HepG2 (cell line): Measurements from ENCODE around the gene C2CD4A. TPM values are rescaled to one million over a fixed set of nuclear protein-coding genes. Genes with fewer than 3 reads are reported as not detected.
A peak's percentile ranks its signal among the peaks of the same experiment; 100 is the strongest.

Experiments used
- CENPBD1 ChIP-seq: sonication (generic); formaldehyde crosslinking; IDR thresholded peaks from 2 replicates; pipeline ENCODE4 v1.8.0; 2022; ENCODE audit warnings: missing genetic modification reagents, low read depth, mild to moderate bottlenecking, borderline replicate concordance
- EHMT2 ChIP-seq: fragments of 200-600 bp; sonication (generic); IDR thresholded peaks from 2 replicates; pipeline ENCODE4 v1.7.0; 2017; ENCODE audit warnings: antibody characterized with exemption, low read depth, low read length, borderline replicate concordance
- LRRFIP1 ChIP-seq: sonication (generic); formaldehyde crosslinking; conservative IDR thresholded peaks from 2 replicates; pipeline ENCODE4 v1.4.0; 2020; ENCODE audit warnings: missing genetic modification reagents
- MAF1 ChIP-seq: sonication (generic); formaldehyde crosslinking; IDR thresholded peaks from 2 replicates; pipeline ENCODE4 v1.5.0; 2020; ENCODE audit warnings: missing genetic modification reagents, borderline replicate concordance
- NFIB ChIP-seq: sonication (generic); formaldehyde crosslinking; IDR thresholded peaks from 2 replicates; pipeline ENCODE4 v1.9.0; 2021; ENCODE audit warnings: missing genetic modification reagents, mild to moderate bottlenecking, borderline replicate concordance
- TEAD2 ChIP-seq: sonication (generic); formaldehyde crosslinking; IDR thresholded peaks from 2 replicates; pipeline ENCODE4 v1.9.0; 2021; ENCODE audit warnings: missing genetic modification reagents
- TFE3 ChIP-seq: IDR thresholded peaks from 2 replicates; pipeline ENCODE4 v1.6.1; 2016
- ZEB1 ChIP-seq: IDR thresholded peaks from 2 replicates; pipeline ENCODE4 v1.6.1; 2012; ENCODE audit warnings: mild to moderate bottlenecking, low read depth, inconsistent platforms; ENCODE audit not compliant: insufficient replicate concordance
- ZFY ChIP-seq: sonication (generic); formaldehyde crosslinking; IDR thresholded peaks from 2 replicates; pipeline ENCODE4 v1.4.0; 2020; ENCODE audit warnings: missing genetic modification reagents
- ZNF264 ChIP-seq: sonication (generic); formaldehyde crosslinking; IDR thresholded peaks from 2 replicates; pipeline ENCODE4 v1.4.0; 2020; ENCODE audit warnings: missing genetic modification reagents
- ZNF30 ChIP-seq: sonication (generic); formaldehyde crosslinking; IDR thresholded peaks from 2 replicates; pipeline ENCODE4 v1.5.0; 2020; ENCODE audit warnings: mild to moderate bottlenecking, missing genetic modification reagents
- ZNF543 ChIP-seq: sonication (generic); formaldehyde crosslinking; IDR thresholded peaks from 2 replicates; pipeline ENCODE4 v1.4.0; 2020; ENCODE audit warnings: mild to moderate bottlenecking, missing genetic modification reagents
- ZNF580 ChIP-seq: IDR thresholded peaks from 2 replicates; pipeline ENCODE4 v1.6.1; 2016; ENCODE audit warnings: low read depth, borderline replicate concordance
- ZSCAN30 ChIP-seq: sonication (generic); formaldehyde crosslinking; IDR thresholded peaks from 2 replicates; pipeline ENCODE4 v1.5.0; 2020; ENCODE audit warnings: mild to moderate bottlenecking, missing genetic modification reagents
- polyA plus RNA-seq, 8 experiments: library from polyadenylated mRNA; depleted of rRNA in 3 of 8; stranded (reverse) in 7 of 8; unstranded in 1 of 8; fragments of >200 nt; fragmentation: Illumina TruSeq in 4 of 8; extraction: Trizol in 4 of 8; gene quantifications; 2 replicates each; pipeline versions ENCODE4 v1.2.1 to v1.2.3, GENCODE V29; 2011 to 2016; ENCODE audit warnings: low read depth in 4 of 8, missing spikeins in 1 of 8, mixed read lengths in 1 of 8; ENCODE audit not compliant: insufficient read depth in 1 of 8
- total RNA-seq, 5 experiments: library from RNA; depleted of rRNA; stranded (reverse); fragments of >200 nt; fragmentation: Illumina TruSeq; extraction: Trizol; gene quantifications; 2 replicates each; pipeline ENCODE4 v1.2.3, GENCODE V29; 2016; ENCODE audit warnings: low read depth in 1 of 5
- TF ChIP-seq, protein P1 (sequence below): sonication (generic); formaldehyde crosslinking; IDR thresholded peaks from 2 replicates; pipeline ENCODE4 v1.4.0; 2020; ENCODE audit warnings: missing genetic modification reagents
- TF ChIP-seq, protein P2 (sequence below): sonication (generic); formaldehyde crosslinking; IDR thresholded peaks from 2 replicates; pipeline ENCODE4 v1.5.1; 2020; ENCODE audit warnings: mild to moderate bottlenecking, missing genetic modification reagents, borderline replicate concordance

The C2CD4A gene
- total and polyA plus RNA-seq, 2 of the 13 experiments (the other 11 are each of a cell fraction or from before 2014, with no cell fraction given), result 0.20 TPM; not detected in 1

DNA sequence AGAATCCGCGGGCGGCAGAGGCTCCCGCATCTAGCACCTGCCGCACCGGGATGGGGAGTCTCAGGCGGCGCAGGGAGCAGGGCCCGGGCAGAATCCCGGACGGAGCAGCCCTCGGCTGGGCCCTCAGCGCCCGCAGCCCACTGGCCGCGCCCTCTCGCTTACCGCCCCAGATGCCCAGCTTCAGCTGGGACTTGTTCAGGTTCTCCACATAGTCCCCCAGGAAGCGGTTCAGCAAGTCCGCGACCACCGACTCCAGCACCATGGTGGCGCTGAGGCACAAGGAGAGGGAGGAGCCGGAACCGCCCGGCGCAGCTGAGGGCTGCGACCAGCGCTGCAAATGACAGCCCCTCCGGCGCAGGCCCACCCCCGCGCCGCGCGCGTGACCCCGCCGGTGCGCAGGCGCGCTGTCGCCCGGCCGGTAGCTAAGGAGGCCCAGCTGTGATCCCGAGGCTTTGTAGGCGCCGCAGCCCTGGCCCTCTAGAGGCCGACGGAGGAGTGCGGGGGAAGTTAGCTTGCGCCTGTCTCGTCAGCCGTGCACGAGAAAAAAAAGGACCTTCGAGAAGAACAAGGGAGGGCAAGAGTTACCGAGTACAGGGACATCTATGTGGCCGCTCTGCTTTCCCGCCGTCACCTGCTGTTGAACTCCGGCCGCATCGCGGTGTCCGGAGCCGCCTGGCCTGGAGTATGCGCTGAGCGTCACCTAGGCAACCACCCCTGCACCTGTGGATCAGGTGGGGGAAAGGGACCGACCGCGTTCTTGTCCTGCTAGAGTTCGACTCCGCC is 6.5 kb upstream of the C2CD4A start, which contains the start of gene VPS13C (continued):
- no peak for TF ChIP-seq TEAD2 (CRISPR knock-in tag)
- TF ChIP-seq MAF1 (CRISPR knock-in tag), result 0 out of 2 replicates have a peak, but pooled peaks have one; percentile 52
- peak; percentile 70; the same call in 1 of the 2 replicates for TF ChIP-seq ZNF264 (CRISPR knock-in tag)
- TF ChIP-seq ZNF30 (CRISPR knock-in tag), result peak; percentile 60; the same call in 1 of the 2 replicates
- TF ChIP-seq LRRFIP1 (CRISPR knock-in tag), result no peak; the same call in 1 of the 2 replicates
- TF ChIP-seq EHMT2, result no peak
- TF ChIP-seq, protein P1, sequence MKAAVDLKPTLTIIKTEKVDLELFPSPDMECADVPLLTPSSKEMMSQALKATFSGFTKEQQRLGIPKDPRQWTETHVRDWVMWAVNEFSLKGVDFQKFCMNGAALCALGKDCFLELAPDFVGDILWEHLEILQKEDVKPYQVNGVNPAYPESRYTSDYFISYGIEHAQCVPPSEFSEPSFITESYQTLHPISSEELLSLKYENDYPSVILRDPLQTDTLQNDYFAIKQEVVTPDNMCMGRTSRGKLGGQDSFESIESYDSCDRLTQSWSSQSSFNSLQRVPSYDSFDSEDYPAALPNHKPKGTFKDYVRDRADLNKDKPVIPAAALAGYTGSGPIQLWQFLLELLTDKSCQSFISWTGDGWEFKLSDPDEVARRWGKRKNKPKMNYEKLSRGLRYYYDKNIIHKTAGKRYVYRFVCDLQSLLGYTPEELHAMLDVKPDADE (CRISPR knock-in tag), result peak; percentile 40; the same call in 1 of the 2 replicates
- TF ChIP-seq ZNF580 (CRISPR knock-in tag), result peak; percentile 57; the same call in 1 of the 2 replicates
- no peak for TF ChIP-seq CENPBD1 (CRISPR knock-in tag)
- peak; percentile 90 for TF ChIP-seq ZNF543 (CRISPR knock-in tag)
- TF ChIP-seq TFE3, result peak; percentile 79; the same call in 1 of the 2 replicates
- TF ChIP-seq, protein P2, sequence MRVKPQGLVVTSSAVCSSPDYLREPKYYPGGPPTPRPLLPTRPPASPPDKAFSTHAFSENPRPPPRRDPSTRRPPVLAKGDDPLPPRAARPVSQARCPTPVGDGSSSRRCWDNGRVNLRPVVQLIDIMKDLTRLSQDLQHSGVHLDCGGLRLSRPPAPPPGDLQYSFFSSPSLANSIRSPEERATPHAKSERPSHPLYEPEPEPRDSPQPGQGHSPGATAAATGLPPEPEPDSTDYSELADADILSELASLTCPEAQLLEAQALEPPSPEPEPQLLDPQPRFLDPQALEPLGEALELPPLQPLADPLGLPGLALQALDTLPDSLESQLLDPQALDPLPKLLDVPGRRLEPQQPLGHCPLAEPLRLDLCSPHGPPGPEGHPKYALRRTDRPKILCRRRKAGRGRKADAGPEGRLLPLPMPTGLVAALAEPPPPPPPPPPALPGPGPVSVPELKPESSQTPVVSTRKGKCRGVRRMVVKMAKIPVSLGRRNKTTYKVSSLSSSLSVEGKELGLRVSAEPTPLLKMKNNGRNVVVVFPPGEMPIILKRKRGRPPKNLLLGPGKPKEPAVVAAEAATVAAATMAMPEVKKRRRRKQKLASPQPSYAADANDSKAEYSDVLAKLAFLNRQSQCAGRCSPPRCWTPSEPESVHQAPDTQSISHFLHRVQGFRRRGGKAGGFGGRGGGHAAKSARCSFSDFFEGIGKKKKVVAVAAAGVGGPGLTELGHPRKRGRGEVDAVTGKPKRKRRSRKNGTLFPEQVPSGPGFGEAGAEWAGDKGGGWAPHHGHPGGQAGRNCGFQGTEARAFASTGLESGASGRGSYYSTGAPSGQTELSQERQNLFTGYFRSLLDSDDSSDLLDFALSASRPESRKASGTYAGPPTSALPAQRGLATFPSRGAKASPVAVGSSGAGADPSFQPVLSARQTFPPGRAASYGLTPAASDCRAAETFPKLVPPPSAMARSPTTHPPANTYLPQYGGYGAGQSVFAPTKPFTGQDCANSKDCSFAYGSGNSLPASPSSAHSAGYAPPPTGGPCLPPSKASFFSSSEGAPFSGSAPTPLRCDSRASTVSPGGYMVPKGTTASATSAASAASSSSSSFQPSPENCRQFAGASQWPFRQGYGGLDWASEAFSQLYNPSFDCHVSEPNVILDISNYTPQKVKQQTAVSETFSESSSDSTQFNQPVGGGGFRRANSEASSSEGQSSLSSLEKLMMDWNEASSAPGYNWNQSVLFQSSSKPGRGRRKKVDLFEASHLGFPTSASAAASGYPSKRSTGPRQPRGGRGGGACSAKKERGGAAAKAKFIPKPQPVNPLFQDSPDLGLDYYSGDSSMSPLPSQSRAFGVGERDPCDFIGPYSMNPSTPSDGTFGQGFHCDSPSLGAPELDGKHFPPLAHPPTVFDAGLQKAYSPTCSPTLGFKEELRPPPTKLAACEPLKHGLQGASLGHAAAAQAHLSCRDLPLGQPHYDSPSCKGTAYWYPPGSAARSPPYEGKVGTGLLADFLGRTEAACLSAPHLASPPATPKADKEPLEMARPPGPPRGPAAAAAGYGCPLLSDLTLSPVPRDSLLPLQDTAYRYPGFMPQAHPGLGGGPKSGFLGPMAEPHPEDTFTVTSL, result no peak; the same call in 1 of the 2 replicates
- TF ChIP-seq ZSCAN30 (CRISPR knock-in tag), result no peak
- TF ChIP-seq ZFY (CRISPR knock-in tag), result peak; percentile 93
- TF ChIP-seq ZEB1, result peak; percentile 39
- TF ChIP-seq NFIB (CRISPR knock-in tag), result no peak
